ENCODE data around the gene KRTAP10-1.

KRTAP10-1 gene

DNA sequence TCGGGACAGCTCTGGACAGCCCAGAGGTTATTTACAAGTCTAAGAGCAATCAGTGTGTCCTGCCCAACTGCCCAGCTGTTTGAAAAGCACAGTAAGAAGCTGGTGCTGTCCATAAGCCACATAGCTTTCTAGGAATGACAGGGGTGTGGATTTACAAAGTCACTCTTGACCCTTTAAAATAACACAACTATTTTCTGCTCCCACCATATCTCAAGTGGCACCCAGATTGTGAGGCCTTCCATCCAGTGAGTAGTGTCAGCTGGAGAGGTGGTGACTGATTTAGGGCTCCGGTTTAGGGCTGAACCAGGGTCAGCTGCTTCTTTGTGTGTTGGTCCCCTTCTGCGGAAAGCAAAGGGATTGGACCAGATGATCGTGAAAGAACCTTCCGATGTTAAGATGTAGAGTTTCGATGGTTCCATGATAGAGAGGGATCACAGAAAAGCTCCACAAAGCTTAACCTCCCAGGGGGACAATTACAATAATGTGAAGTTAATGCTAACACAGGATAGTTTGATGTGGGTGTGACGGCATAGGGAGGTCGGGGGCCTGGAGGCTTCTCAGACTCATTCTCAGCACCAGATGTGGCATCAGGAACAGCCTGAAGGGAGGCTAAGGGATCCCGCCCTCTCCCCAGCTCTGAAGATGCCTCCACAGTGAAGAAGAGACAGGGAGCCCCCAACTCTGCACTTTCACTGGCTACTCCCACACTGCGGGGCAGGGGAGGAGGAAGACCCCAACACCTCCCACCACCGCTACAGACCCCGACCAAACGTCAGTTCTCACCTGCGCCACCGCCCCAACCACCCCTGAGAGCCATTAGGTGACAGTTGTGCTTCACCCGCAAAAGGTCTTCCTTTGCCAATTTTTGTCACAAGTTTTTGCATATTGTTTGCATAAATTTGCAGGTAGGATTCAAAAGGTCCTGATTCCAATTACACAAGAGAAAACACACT lies 44.1 kb downstream of the KRTAP10-1 start:
- POLR2A ChIA-PET, result no interaction called here

DNA sequence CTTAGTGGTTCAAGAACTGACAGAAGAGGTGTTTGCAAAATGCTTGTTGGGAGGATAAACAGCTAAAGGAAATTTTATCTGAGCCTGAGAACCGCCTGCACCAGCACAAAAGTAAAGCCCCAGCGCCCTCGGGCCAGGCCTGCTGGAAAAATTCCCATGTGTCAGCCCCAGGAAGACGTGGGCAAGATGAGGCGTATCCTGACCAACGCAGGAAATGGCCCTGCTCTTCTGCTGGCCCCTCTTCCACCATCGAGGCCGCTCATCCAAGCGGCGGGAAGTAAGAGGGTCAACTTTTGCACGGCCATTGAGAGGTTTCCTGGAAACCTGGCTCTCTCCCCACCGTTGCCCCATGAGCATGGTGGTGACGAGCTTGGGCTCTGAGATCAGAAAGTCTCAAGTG lies 45.0 kb downstream of the KRTAP10-1 start:
- TF ChIP-seq, protein P1, sequence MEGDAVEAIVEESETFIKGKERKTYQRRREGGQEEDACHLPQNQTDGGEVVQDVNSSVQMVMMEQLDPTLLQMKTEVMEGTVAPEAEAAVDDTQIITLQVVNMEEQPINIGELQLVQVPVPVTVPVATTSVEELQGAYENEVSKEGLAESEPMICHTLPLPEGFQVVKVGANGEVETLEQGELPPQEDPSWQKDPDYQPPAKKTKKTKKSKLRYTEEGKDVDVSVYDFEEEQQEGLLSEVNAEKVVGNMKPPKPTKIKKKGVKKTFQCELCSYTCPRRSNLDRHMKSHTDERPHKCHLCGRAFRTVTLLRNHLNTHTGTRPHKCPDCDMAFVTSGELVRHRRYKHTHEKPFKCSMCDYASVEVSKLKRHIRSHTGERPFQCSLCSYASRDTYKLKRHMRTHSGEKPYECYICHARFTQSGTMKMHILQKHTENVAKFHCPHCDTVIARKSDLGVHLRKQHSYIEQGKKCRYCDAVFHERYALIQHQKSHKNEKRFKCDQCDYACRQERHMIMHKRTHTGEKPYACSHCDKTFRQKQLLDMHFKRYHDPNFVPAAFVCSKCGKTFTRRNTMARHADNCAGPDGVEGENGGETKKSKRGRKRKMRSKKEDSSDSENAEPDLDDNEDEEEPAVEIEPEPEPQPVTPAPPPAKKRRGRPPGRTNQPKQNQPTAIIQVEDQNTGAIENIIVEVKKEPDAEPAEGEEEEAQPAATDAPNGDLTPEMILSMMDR (IDR thresholded peaks at IDR 0.05; ENCODE audit: control extremely low read depth, extremely low read depth, low read depth, missing control alignments), result no peak
- POLR2A ChIA-PET, result no interaction called here

More for the DNA sequence above, 44.1 kb downstream of the KRTAP10-1 start:
- DNase-seq (ENCODE audit: extremely low spot score), result no peak
- CTCF ChIA-PET, result interaction anchor here (1.4 to 2.4 kb wide), 5 partner anchors 12 to 298 kb away, joined by 4 to 11 read pairs (median 7); no protein-coding TSS in a partner anchor
- TF ChIP-seq, protein P1 (IDR thresholded peaks at IDR 0.05; ENCODE audit: control extremely low read depth, extremely low read depth, low read depth, missing control alignments), result no peak

DNA sequence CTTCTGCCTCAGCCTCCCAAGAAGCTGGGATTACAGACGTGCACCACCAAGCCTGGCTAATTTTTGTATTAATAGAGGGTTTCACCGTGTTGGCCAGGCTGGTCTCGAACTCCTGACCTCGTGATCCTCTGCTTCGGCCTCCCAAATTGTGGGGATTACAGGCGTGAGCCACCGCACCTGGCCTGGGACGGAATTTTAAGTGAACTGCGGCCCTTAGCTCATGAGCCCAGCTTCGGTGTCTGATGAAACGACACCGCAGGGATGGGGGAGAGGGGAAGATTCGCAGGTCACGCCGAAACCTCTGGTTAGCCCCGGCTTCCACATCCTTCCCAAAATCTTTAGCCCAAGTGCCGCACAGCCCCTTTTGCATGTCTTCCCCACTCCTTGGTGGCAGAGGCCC lies 45.6 kb downstream of the KRTAP10-1 start:
- TF ChIP-seq, protein P1 (IDR thresholded peaks at IDR 0.05; ENCODE audit: control extremely low read depth, extremely low read depth, low read depth, missing control alignments), result no peak
- DNase-seq (ENCODE audit: extremely low spot score), result no peak
- POLR2A ChIA-PET, result no interaction called here
- CTCF ChIA-PET, result interaction anchor here (1.4 to 2.4 kb wide), 3 partner anchors 10 to 15 kb away, joined by 4 to 11 read pairs (median 6); no protein-coding TSS in a partner anchor

More for the DNA sequence above, 45.0 kb downstream of the KRTAP10-1 start:
- CTCF ChIA-PET, result interaction anchor here (1.4 to 2.4 kb wide), 4 partner anchors 11 to 16 kb away, joined by 4 to 11 read pairs (median 7); no protein-coding TSS in a partner anchor
- DNase-seq (ENCODE audit: extremely low spot score), result no peak

GRCh38 chr21:44492567-44493385 lies 47.2 kb downstream of the KRTAP10-1 start:
- CTCF ChIA-PET, result interaction anchor here (1.0 kb wide), 1 partner anchor 18 kb away, joined by 3 read pairs; no protein-coding TSS in a partner anchor
- DNase-seq (ENCODE audit: extremely low spot score), result no peak
- POLR2A ChIA-PET, result no interaction called here
- TF ChIP-seq, protein P1 (IDR thresholded peaks at IDR 0.05; ENCODE audit: control extremely low read depth, extremely low read depth, low read depth, missing control alignments), result no peak

DNA sequence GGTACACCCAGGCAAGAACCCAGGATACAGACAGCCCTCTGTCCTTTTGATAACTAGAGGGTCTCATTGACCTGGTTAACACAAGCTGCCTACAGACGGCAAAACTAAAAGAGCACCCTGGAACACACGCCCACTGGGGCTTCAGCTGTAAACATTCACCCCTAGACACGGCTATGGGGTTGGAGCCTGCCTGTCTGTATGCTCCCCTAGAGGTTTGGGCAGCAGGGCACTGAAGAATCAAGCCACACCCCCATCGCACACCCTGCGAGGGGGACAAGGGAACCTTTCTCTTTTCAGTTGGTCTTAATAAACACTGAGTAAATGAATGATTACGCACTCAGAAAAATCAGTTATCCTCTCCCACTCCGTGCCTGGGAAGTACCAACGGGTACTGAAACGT lies 49.2 kb downstream of the KRTAP10-1 start:
- no peak for DNase-seq (ENCODE audit: extremely low spot score)
- CTCF ChIA-PET, result interaction anchor here (2.4 kb wide), 1 partner anchor 10 kb away, joined by 9 read pairs; no protein-coding TSS in a partner anchor
- POLR2A ChIA-PET, result no interaction called here
- TF ChIP-seq, protein P1 (IDR thresholded peaks at IDR 0.05; ENCODE audit: control extremely low read depth, extremely low read depth, low read depth, missing control alignments), result no peak

DNA sequence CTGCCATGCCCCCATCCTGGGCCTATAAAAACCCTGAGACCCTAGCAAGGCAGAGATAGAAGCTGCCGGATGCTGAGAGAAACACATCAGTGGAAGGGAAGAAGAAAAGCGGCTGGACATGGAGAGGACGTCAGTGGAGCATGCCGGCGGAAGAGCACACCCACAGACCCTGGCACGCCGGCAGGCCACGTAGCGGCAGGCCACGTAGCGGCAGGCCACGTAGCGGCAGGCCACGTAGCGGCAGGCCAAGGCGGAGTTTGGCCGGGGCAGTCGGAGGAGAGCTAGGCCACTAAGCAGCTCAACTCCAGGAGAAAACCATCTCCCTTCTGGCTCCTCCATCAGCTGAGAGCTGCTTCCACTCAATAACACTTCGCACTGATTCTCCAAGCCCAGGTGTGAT lies 49.6 kb downstream of the KRTAP10-1 start:
- ChIA-PET POLR2A (no interaction called here), CTCF (interaction anchor here (2.4 kb wide), 1 partner anchor 10 kb away, joined by 9 read pairs; no protein-coding TSS in a partner anchor)
- DNase-seq (ENCODE audit: extremely low spot score), result no peak
- TF ChIP-seq, protein P1 (IDR thresholded peaks at IDR 0.05; ENCODE audit: control extremely low read depth, extremely low read depth, low read depth, missing control alignments), result no peak

Data from GM10248 (cell line).